ENCODE measurements around the gene SEPTIN8. TPM values are rescaled to one million over a fixed set of nuclear protein-coding genes. Genes with fewer than 3 reads are reported as not detected.

SEPTIN8 gene
- total RNA-seq, 2 experiments from 2014 or later = 10.6 to 15.5 TPM

GRCh38 chr5:132780577-132780976 is 3.5 kb upstream of the SEPTIN8 start:
- DNase-seq (ENCODE audit: low spot score) = no peak
- H2AFZ ChIP-seq (ENCODE audit: low read length) = no peak overlapping the region
- peaks cover 7% of the 10 kb centered on the region for H3K4me1 ChIP-seq (ENCODE audit: insufficient read depth, low read length, poor library complexity, severe bottlenecking)
- POLR2A ChIA-PET = interaction anchor here (0.7 kb wide), 1 partner anchor 201 kb away, joined by 3 read pairs; no protein-coding TSS in a partner anchor
- H3K9me2 ChIP-seq (ENCODE audit: insufficient read depth, low read length) = no peaks in the 10 kb centered on the region
- TF ChIP-seq CTCF (conservative IDR thresholded peaks at IDR 0.05; ENCODE audit: low read length) (no peak), EZH2phosphoT487 (IDR thresholded peaks at IDR 0.05; ENCODE audit: borderline replicate concordance, low read depth, low read length) (no peak)
- no peak overlapping the region for H3K27ac ChIP-seq (ENCODE audit: low read depth, low read length, poor library complexity, severe bottlenecking)
- CTCF ChIA-PET (ENCODE audit: unreplicated experiment) = no interaction called here
- no TSS peak for BruUV-seq (replicated peaks)
- H3K79me2 ChIP-seq (ENCODE audit: insufficient read depth, low read depth, low read length) = no peaks in the 10 kb centered on the region
- intact Hi-C loops (cut with micrococcal nuclease; ENCODE audit: unreplicated experiment) = no loop called here
- H4K20me1 ChIP-seq (ENCODE audit: insufficient read depth, low read length) = no peaks in the 10 kb centered on the region
- no peak overlapping the region for H3K4me3 ChIP-seq (ENCODE audit: low read depth, low read length, poor library complexity, severe bottlenecking)
- no peak overlapping the region for H3K4me2 ChIP-seq (ENCODE audit: low read length)
- H3K36me3 ChIP-seq (ENCODE audit: insufficient read depth, low read length) = no peaks in the 10 kb centered on the region
- no peaks in the 10 kb centered on the region for H3K9me3 ChIP-seq (ENCODE audit: low read length)

- H3K79me2 ChIP-seq (ENCODE audit: insufficient read depth, low read depth, low read length) = no peaks in the 10 kb centered on the region
- POLR2A ChIA-PET = no interaction called here
Observed at GRCh38 chr5:132779961-132780360, 2.9 kb upstream of the SEPTIN8 start.

GRCh38 chr5:132778856-132779255 is 1.8 kb upstream of the SEPTIN8 start:
- ChIA-PET POLR2A (no interaction called here), CTCF (ENCODE audit: unreplicated experiment) (no interaction called here)
- intact Hi-C loops (cut with micrococcal nuclease; ENCODE audit: unreplicated experiment) = no loop called here
- no peak overlapping the region for H3K4me2 ChIP-seq (ENCODE audit: low read length)
- no peaks in the 10 kb centered on the region for H4K20me1 ChIP-seq (ENCODE audit: insufficient read depth, low read length)
- H3K36me3 ChIP-seq (ENCODE audit: insufficient read depth, low read length) = no peaks in the 10 kb centered on the region
- no peaks in the 10 kb centered on the region for H3K79me2 ChIP-seq (ENCODE audit: insufficient read depth, low read depth, low read length)
- H3K9me3 ChIP-seq (ENCODE audit: low read length) = no peaks in the 10 kb centered on the region
- TF ChIP-seq CTCF (conservative IDR thresholded peaks at IDR 0.05; ENCODE audit: low read length) (no peak), EZH2phosphoT487 (IDR thresholded peaks at IDR 0.05; ENCODE audit: borderline replicate concordance, low read depth, low read length) (no peak)
- H3K4me1 ChIP-seq (ENCODE audit: insufficient read depth, low read length, poor library complexity, severe bottlenecking) = peaks cover 7% of the 10 kb centered on the region
- no peak overlapping the region for H3K4me3 ChIP-seq (ENCODE audit: low read depth, low read length, poor library complexity, severe bottlenecking)
- no peak for DNase-seq (ENCODE audit: low spot score)
- no peaks in the 10 kb centered on the region for H3K9me2 ChIP-seq (ENCODE audit: insufficient read depth, low read length)
- no peak overlapping the region for H2AFZ ChIP-seq (ENCODE audit: low read length)
- no peak overlapping the region for H3K27ac ChIP-seq (ENCODE audit: low read depth, low read length, poor library complexity, severe bottlenecking)
- no TSS peak for BruUV-seq (replicated peaks)

More at GRCh38 chr5:132779961-132780360, 2.9 kb upstream of the SEPTIN8 start:
- DNase-seq (ENCODE audit: low spot score) = no peak
- peaks cover 7% of the 10 kb centered on the region for H3K4me1 ChIP-seq (ENCODE audit: insufficient read depth, low read length, poor library complexity, severe bottlenecking)
- H3K4me2 ChIP-seq (ENCODE audit: low read length) = no peak overlapping the region
- H3K27ac ChIP-seq (ENCODE audit: low read depth, low read length, poor library complexity, severe bottlenecking) = no peak overlapping the region
- H4K20me1 ChIP-seq (ENCODE audit: insufficient read depth, low read length) = no peaks in the 10 kb centered on the region
- no peaks in the 10 kb centered on the region for H3K36me3 ChIP-seq (ENCODE audit: insufficient read depth, low read length)
- no peak overlapping the region for H3K4me3 ChIP-seq (ENCODE audit: low read depth, low read length, poor library complexity, severe bottlenecking)
- no peaks in the 10 kb centered on the region for H3K9me2 ChIP-seq (ENCODE audit: insufficient read depth, low read length)
- no peak for TF ChIP-seq CTCF (conservative IDR thresholded peaks at IDR 0.05; ENCODE audit: low read length)
- CTCF ChIA-PET (ENCODE audit: unreplicated experiment) = no interaction called here
- intact Hi-C loops (cut with micrococcal nuclease; ENCODE audit: unreplicated experiment) = no loop called here
- no peak overlapping the region for H2AFZ ChIP-seq (ENCODE audit: low read length)
- no peaks in the 10 kb centered on the region for H3K9me3 ChIP-seq (ENCODE audit: low read length)
- BruUV-seq (replicated peaks) = no TSS peak
